Suppressor macrophage treated with lipopolysaccharide for 1 hour (primary cell): ENCODE measurements around the gene PEX6.
A peak's percentile ranks its signal among the peaks of the same experiment; 100 is the strongest.
"Not testable (repeated sequence)": the region's sequence is repeated elsewhere in the genome, so short reads cannot be mapped to it uniquely, and the experiment has no call there.

Experiments used
- DNase-seq, 3 donors: peaks; one replicate each; pipeline ENCODE4 v3.0.0-alpha.2; 2020 to 2022

PEX6 gene

GRCh38 chr6:42963179-42963854 is 15.7 kb downstream of the PEX6 start:
- DNase-seq, result no peak

GRCh38 chr6:42962502-42963178 is 16.3 kb downstream of the PEX6 start:
- no peak for DNase-seq

DNA sequence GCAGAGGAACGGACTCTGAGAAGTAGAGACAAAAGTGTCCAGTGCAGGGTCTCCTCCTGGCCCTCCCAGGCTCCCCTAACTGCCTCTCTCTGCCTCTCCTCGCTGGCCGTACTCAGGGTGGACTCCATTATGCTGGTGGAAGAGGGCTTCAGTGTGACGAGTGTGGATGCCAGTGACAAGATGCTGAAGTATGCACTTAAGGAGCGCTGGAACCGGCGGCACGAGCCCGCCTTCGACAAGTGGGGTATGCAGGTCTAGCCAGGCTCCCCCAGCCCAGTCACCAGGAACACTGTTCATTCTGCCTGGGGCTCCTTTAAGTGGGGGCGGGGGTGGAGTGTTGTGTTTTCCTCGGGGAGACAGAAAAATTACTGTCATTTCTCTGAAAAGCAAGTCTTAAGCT is 16.9 kb downstream of the PEX6 start:
- no peak for DNase-seq

GRCh38 chr6:42961020-42961470 is 17.9 kb downstream of the PEX6 start:
- no peak for DNase-seq

GRCh38 chr6:42960243-42961019 is 18.6 kb downstream of the PEX6 start, which contains the start of gene GNMT:
GNMT (plus strand) TSS chr6:42960754; CDS start chr6:42960768, 14 bp downstream.
- DNase-seq, result peak in 2 of 3 donors; percentile 27 to 45

- DNase-seq, result no peak
These were observed 19.1 kb downstream of the PEX6 start for GRCh38 chr6:42959917-42960242.

DNA sequence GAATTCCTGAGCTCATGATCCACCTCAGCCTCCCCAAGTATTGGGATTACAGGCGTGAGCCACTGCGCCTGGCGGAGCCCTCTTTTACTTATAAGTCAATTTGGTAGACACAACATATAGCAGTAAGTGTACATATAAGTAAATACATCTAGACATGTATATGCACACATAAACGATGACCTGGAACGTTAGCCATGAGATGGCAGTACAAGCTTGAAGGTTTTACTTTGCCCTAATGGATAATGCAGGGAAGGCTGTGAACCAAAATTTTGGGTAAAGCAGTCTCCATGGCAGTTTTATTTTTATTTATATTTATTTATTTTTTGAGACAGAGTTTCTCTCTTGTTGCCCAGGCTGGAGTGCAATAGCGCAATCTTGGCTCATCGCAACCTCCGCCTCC is 20.9 kb downstream of the PEX6 start:
- no peak for DNase-seq

GRCh38 chr6:42954405-42954804 is 24.6 kb downstream of the PEX6 start:
- DNase-seq, result not testable (repeated sequence)

- no peak for DNase-seq
These were observed 26.6 kb downstream of the PEX6 start for GRCh38 chr6:42952389-42952788.

DNA sequence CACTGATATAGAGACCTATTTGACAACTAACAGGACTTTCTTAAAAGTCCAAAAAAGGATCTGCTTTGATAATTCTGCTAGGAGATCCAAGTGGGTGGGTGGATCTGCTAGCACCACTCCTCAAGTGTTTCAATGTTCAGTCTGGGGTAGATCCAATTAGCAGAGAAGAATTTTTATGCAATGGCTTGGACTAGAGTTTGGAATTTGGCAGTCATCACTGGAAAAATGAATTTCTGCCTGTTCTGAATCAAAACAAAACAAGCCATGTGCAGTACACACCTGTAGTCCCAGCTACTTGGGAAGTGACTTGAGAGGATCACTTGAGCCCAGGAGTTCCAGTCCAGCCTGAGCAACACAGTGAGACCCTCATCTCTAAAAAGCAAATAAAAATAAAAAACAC is 31.0 kb downstream of the PEX6 start:
- DNase-seq, result no peak

DNA sequence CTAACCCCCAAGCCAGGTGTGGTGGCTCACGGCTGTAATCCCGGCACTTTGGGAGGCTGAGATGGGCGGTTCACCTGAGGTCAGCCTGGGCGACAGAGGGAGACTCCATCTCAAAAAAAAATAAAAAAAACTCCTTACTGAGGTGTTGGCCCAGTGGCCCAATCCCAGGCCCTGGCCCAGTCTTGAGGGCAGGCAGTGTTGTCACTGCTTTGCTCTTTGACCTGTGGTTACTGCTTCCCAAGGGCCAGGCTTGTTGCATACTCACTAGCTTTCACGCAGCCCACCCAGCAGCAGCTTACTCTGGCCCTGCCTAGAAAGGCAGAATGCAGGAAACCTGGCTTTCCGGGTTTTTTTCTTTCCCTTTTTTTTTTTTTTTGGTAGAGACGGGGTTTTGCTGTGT is 36.5 kb downstream of the PEX6 start:
- DNase-seq, result no peak

GRCh38 chr6:42941356-42941755 is 37.6 kb downstream of the PEX6 start:
- DNase-seq, result not testable (repeated sequence)

- DNase-seq, result no peak
These were observed 38.4 kb downstream of the PEX6 start for GRCh38 chr6:42940493-42941045.

- DNase-seq, result no peak
These were observed 39.2 kb downstream of the PEX6 start for GRCh38 chr6:42939810-42940167.

DNA sequence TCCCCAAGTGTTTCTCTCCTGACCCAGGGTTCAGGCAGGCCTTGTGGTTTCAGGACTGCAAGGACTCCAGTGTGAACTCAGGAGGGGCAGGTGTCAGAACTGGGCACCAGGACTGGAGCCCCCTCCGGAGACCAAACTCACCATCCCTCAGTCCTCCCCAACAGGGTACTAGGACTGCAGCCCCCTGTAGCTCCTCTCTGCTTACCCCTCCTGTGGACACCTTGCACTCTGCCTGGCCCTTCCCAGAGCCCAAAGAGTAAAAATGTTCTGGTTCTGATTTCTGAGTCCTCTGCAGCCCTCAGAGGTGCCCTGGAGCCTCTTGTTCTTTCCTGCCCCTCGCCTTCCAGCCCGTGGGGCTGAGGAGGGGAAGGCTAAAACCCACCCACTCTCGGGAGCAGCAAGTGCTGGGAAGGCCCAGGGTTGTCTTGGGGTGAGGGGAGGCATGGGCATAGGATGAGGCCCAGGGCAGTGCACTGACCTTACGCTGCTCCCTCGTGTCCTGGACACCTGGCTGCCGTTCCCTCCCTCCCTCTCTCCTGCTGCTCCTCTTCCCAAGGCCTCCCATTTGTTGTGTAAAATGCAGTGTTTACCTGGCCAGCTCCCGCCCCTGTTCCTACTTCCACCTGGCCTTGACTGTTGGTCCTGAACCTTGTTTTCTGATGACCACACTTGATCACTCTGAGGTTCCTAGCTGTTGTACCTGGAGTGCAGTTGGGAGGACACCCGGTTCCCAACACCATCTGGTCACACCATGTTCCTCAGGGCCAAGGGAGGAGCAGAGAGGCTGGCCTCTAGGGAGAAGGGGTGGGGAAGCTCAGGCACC is 39.8 kb downstream of the PEX6 start:
- no peak for DNase-seq

- DNase-seq, result no peak
These were observed 40.6 kb downstream of the PEX6 start for GRCh38 chr6:42938428-42938796.

DNA sequence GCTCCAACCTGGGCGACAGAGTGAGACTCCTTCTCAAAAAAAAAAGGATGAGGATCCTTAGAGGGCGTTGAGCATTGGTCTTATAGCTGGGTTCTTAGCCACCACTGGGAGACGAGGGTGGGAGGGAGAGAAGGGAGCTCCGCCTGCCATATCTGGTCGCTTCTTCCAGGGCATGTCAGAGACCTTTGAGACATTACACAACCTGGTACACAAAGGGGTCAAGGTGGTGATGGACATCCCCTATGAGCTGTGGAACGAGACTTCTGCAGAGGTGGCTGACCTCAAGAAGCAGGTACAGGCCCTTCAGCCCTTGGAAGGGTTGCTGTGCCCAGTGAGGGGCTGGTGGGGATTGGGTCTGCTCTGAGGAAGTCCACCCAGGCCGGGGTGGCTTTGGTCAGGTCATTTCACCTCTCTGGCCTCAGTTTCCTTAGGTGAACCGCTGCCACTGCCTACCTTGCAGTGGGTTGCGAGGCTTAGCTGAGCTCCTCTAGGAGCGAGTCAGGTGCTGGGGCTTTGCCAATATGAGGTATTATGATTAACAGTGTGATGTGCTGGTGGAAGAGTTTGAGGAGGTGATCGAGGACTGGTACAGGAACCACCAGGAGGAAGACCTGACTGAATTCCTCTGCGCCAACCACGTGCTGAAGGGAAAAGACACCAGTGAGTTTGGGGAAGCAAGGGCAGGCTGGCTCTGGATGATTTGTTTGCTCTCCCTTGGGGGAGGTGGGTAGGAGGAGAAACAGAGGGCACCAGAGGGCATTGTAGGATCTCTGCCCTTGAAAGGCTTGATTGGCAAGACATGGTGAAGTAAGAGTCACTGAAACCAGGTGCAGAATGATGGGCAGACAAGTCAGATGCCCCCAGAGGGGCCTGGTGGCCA is 41.2 kb downstream of the PEX6 start:
- DNase-seq, result no peak

GRCh38 chr6:42936398-42936797 is 42.6 kb downstream of the PEX6 start:
- no peak for DNase-seq

DNA sequence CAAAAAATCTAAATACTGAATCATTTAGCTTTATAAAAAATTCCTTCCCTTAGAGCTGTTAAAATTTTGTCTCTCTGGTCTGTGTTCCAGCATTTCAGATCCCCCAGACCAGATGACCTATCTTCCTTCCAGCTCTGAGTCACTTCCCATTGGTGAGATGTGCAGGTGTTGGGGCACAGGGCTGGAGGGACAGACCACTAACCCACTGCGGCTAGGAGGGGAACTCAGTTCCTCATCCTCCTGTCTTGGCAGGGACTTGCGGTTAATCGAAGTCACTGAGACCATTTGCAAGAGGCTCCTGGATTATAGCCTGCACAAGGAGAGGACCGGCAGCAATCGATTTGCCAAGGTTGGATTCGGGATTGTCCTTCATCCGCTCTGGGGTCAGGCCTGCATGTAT is 43.7 kb downstream of the PEX6 start:
- no peak for DNase-seq

GRCh38 chr6:42933205-42933604 is 45.8 kb downstream of the PEX6 start:
- DNase-seq, result peak; percentile 68 to 84 (median 70)

DNA sequence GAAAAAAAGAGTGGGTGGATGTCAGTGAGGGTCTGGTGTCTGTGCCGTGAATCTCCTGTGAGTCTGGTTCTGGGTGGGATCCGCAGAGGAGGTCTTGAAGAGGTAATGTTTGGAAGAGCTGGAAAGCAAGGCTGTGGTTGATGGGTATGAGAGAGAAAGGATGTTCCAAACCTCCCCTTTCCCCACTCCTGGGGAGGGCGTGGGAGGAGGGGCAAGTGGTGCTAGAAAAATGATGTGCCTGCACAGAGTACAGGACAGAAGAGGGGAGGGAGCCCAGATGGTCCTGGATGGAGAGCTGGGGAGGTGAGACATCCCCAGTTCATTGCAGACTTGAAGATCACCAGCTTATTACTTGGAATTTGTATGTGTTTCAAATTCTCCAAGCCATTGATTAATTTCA is 46.6 kb downstream of the PEX6 start:
- DNase-seq, result no peak
